Neural progenitor cell (in vitro differentiated cells): ENCODE data around the gene EYS.

Source experiments
- CTCF ChIP-seq: fragments of 200-600 bp; sonication (generic); IDR thresholded peaks from 2 replicates; pipeline ENCODE4 v1.5.1; 2017; ENCODE audit warnings: antibody characterized with exemption, mild to moderate bottlenecking
- EZH2 ChIP-seq: fragments of 200-600 bp; sonication (generic); IDR thresholded peaks from 2 replicates; pipeline ENCODE4 v1.6.1; 2017; ENCODE audit warnings: antibody characterized with exemption, mild to moderate bottlenecking, moderate library complexity
- EZH2phosphoT487 ChIP-seq: fragments of 200-600 bp; sonication (generic); IDR thresholded peaks from 2 replicates; pipeline ENCODE4 v1.6.1; 2017; ENCODE audit warnings: antibody characterized with exemption

GRCh38 chr6:65638047-65638831 lies 68.8 kb downstream of the EYS start:
- TF ChIP-seq CTCF (peak; percentile 59), EZH2 (no peak), EZH2phosphoT487 (no peak)
